H54 (cell line): ENCODE measurements around the gene S1PR2.
A peak's percentile ranks its signal among the peaks of the same experiment; 100 is the strongest.
"Not testable (repeated sequence)": the region's sequence is repeated elsewhere in the genome, so short reads cannot be mapped to it uniquely, and the experiment has no call there.

Experiments used
- DNase-seq: peaks from one replicate; pipeline ENCODE4 v3.0.0; 2011; ENCODE audit warnings: low spot score, mixed read lengths; ENCODE audit not compliant: insufficient read length
- FAIRE-seq: peaks from 3 replicates; lab custom pipeline; 2011; peaks lifted over from hg19 to GRCh38; lab: Jason Lieb, UNC
- POLR2A ChIP-seq: IDR thresholded peaks from 2 replicates; pipeline ENCODE4 v1.6.1; 2011; ENCODE audit warnings: low read depth, mild to moderate bottlenecking, low read length

Gene S1PR2

GRCh38 chr19:10260141-10260584 is 29.0 kb upstream of the S1PR2 start:
- FAIRE-seq, result no peak
- TF ChIP-seq POLR2A, result no peak
- DNase-seq, result no peak

GRCh38 chr19:10259162-10259905 is 28.2 kb upstream of the S1PR2 start:
- FAIRE-seq (no peak), DNase-seq (peak; percentile 58)
- no peak for TF ChIP-seq POLR2A

- TF ChIP-seq POLR2A, result no peak
- FAIRE-seq (no peak), DNase-seq (no peak)
These were observed 27.1 kb upstream of the S1PR2 start for GRCh38 chr19:10258080-10258710.

- no peak for TF ChIP-seq POLR2A
- DNase-seq (no peak), FAIRE-seq (no peak)
These were observed 26.0 kb upstream of the S1PR2 start for GRCh38 chr19:10256970-10257615.

GRCh38 chr19:10256551-10256950 is 25.4 kb upstream of the S1PR2 start:
- no peak for TF ChIP-seq POLR2A
- FAIRE-seq, result no peak

GRCh38 chr19:10255358-10255757 is 24.2 kb upstream of the S1PR2 start:
- DNase-seq (no peak), FAIRE-seq (no peak)
- no peak for TF ChIP-seq POLR2A

More at GRCh38 chr19:10256551-10256950, 25.4 kb upstream of the S1PR2 start:
- DNase-seq, result no peak

- no peak for TF ChIP-seq POLR2A
- FAIRE-seq (no peak), DNase-seq (no peak)
These were observed 23.1 kb upstream of the S1PR2 start for GRCh38 chr19:10254244-10254643.

- no peak for FAIRE-seq
- no peak for DNase-seq
- TF ChIP-seq POLR2A, result no peak
These were observed 21.6 kb upstream of the S1PR2 start for GRCh38 chr19:10252707-10253106.

- TF ChIP-seq POLR2A, result peak; percentile 86
- DNase-seq, result peak; percentile 84
- peak; percentile 82 for FAIRE-seq
These were observed 20.9 kb upstream of the S1PR2 start, which contains the start of gene MRPL4 for GRCh38 chr19:10251792-10252694. MRPL4 (plus strand) TSS chr19:10252214; CDS start chr19:10252254, 40 bp downstream.

- no peak for TF ChIP-seq POLR2A
- DNase-seq (no peak), FAIRE-seq (no peak)
These were observed 15.4 kb upstream of the S1PR2 start for GRCh38 chr19:10246511-10246910.

- no peak for TF ChIP-seq POLR2A
These were observed 14.2 kb upstream of the S1PR2 start for GRCh38 chr19:10245189-10245939.

GRCh38 chr19:10243606-10244005 is 12.5 kb upstream of the S1PR2 start:
- no peak for TF ChIP-seq POLR2A
- FAIRE-seq (no peak), DNase-seq (no peak)

More at GRCh38 chr19:10245189-10245939, 14.2 kb upstream of the S1PR2 start:
- DNase-seq, result no peak
- FAIRE-seq, result no peak

GRCh38 chr19:10241826-10242449 is 10.8 kb upstream of the S1PR2 start:
- not testable (repeated sequence) for FAIRE-seq, DNase-seq
